ENCODE measurements around the gene GSAP.

GSAP gene

GRCh38 chr7:77409005-77409738, 7.0 kb downstream of the GSAP start:
- no peak for DNase-seq

DNA sequence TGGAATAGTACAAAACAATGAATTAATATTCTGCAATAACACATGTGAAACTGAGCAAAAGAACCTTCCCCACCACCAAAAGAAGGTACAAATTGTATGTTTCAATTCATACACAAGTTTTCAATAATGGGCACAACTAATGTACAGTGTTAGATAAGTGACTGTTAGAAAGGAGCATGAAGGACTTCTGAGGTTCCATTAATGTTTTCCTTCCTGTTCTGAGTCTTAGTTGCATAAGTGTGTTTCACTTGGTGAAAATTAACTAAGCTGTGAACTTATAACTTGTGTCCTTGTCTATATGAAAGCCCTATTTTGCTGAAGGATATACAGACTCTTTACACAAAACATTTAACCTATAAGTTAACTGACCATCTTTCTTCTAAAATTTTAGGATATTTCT, 8.2 kb downstream of the GSAP start:
- DNase-seq = no peak

DNA sequence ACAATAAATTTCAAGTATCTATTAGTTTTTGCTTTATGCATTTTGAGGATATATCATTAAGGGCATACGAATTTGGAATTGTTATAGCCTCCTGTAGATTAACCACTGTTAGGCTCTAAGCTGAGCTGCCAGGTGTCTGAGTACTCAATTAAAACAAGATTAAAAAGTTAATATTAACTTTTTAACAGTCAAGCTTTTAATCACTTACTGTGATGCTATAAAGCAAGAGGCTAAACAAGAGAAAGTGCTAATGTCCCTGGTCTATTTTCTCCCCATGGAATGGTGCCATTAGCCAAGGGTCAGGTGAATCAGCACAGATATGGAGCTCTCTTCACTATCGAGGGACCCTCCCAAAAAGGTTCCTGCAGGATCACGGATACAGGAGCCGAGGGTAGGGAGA, 9.7 kb downstream of the GSAP start:
- DNase-seq = no peak

- no peak for DNase-seq
Measured at GRCh38 chr7:77404641-77405040, 11.5 kb downstream of the GSAP start.

GRCh38 chr7:77403957-77404356, 12.2 kb downstream of the GSAP start:
- no peak for DNase-seq

DNA sequence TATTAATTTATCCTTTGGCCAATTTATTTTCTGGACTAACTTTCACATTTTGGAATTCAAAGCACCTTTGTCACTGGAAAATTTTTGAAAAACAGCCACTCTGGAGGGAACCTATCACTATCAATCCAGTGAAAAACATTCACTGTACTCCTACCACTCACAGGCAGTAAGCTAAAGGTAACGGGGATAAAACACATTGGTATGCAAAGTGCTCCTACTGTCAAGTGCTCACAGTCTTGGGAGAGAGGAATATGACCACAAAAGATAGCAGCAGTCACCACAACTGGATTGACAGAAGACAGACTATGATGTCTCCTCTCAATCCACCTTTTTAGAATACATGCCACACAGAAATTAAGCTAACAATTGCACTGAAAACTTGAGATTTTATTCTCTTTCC, 13.3 kb downstream of the GSAP start:
- no peak for DNase-seq

GRCh38 chr7:77401002-77401401, 15.1 kb downstream of the GSAP start:
- DNase-seq = no peak

- no peak for DNase-seq
Measured at GRCh38 chr7:77399816-77400215, 16.3 kb downstream of the GSAP start.

DNA sequence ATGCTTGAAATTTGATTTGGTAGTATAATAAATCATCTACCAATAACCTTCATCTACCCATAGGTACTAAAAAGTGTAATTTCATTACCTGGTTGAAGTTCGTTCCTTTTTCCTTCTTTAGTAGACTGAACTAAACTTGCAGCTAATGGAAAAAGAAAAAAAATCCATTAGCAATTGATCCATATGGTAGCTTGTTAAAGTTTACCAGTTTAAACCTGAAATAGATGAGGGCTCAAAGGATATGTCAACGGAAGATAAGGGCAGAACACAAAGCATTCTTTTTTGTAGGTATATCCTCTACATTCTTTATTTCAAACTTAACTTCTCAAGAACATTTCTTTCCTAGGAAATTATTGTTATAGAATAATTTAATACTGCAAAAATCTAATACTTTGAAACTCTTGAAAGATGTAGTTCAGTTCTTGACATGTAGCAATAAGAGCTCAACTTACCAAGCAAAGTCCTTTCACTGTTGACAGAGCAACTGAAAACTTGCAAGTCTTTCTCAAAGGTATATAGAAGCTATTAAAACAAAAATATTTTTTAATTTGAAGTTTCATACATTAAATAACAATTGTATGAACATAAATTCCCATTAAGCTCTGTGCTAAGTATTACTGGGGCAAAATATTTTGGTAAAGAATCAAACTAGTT, 19.1 kb downstream of the GSAP start:
- DNase-seq = no peak

DNA sequence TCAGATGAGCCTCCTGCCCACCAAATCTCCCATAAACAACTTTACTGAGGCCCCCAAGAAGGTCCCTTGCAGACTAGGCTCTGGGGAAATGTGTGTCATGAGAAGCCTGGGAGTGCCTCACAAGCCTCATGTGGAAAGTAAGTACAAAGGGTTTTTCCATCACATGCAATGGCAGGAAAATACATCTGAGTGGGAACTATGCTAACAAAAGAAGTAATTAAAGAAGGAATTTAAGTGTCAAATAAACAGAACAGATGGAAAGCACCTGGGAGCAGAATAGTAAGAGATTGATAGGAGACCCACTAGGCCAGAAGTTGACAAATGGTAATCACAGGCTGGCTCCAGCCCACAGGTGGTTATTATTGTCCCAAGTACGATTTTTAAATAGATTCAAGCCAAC, 20.5 kb downstream of the GSAP start:
- no peak for DNase-seq

- no peak for DNase-seq
Measured at GRCh38 chr7:77393954-77394353, 22.2 kb downstream of the GSAP start.

DNA sequence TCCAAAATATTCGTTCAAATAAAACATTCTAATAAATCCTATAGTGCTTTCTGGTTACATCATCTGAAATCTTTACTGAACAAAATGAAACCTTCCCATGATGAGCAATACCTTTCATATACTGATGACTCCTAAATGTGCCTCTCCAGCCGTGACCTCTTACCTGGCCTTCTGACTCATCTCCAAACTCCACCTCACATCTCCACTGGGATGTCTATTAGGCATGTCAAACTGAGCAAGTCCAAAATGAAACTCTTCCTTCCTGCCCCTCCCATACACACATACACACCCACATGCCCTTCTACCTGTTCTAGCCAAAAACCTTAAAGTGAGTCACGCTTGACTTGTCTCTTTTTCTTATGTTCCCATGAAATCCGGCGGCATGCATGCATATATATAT, 22.9 kb downstream of the GSAP start:
- no peak for DNase-seq

DNA sequence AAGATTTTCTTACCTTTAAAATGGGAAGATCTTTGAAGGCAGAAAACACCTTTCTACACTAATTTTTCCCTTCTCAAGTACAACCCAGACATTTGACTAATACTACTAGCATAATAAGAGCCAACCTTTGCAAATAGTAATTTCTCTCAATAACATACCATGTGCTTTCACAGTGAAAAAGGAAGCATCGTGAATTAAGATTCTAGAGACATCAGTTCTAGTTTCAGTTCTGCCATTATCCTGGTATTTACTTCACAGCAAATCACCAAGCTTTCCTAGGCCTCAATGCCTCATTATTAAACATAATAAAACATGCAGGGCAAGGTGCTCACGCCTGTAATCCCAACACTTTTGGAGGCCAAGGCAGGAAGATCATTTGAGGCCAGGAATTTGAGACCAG, 24.9 kb downstream of the GSAP start:
- DNase-seq = no peak

- no peak for DNase-seq
Measured at GRCh38 chr7:77388055-77388641, 28.0 kb downstream of the GSAP start.

DNA sequence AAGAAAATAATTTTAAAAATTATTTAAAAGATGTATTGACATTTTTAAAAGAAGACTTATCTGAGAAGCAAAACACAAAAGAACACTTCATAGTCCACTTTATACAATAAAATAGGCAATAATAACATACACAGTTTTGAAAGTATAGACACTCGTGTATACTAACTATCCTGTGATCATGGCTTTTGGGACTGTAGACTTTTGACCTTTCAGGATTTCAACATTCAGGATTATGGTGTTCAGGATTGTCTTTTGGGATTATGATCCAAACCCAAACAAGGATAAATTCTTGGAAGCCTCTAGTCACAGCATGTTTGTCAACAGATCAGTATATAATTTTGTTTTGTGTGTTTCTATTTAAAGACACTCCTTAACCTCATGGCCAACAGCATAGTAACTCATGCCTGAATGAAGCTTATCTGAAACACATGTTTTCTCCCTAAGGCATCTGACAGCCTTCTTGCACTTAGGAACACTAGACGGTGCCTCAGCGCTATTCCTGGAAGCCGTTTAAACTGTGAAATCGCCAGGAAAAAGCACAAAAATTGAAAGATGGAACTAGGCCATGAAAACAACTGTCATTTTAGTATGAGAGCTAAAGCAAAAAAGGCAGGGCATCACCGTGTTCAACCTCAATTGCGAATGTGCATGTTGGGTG, 29.9 kb downstream of the GSAP start:
- DNase-seq = no peak

DNA sequence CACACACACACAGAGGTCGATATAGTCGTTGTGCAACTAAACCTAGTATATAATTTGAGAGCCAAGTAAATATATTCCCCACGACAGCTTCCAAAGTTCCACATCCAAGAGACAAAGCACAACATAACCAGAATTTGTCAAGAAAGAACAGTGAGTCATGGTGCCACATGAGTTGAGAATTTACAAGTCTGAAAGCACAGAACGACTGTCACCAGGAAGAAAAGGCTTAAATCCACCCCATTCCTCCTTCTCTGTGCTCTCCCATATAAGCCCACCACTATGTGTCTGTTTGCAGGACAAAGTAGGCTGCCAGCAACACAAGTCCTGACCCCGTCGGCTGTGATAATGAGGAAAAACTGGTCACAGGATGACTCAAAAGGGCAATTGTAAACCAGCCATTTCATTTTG, 32.8 kb downstream of the GSAP start:
- DNase-seq = no peak

DNA sequence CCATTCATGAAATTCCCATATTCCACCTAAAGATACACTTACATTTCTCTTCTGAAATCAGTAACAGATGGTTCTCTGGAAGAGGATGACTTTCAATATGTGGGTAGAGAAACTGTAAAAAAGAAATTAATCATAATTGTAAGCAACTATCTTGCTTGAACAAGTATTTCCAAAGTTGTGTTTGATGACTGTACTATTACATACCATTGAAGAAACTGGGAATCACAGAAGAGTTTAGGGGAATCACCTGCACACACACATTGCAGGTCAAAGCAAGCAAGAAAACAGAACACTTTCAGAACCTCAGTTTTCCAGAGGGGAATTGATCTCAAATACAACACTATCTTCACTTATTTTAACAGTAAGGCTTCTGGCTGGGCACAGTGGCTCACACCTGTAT, 33.6 kb downstream of the GSAP start:
- DNase-seq = no peak

DNA sequence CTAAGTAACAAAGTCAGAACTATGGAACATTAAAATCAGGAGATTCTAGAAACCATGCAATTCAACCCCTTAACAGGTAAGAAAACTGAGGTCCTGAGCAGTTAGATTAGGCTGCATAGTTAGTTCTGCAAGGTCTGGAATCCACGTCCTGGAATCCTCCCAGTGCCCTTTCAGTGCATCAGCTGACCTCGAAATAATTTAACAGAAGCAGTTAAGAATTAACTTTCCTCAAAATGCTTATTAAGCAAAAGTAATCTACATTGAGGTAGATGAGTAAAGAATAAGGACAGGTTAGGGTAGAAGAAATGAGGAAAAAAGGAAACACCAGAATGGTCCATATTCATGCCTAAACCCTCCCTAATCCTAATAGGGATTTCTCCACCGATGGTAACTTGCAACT, 37.6 kb downstream of the GSAP start:
- DNase-seq = no peak

GRCh38 chr7:77370606-77371005, 45.5 kb downstream of the GSAP start:
- no peak for DNase-seq

DNA sequence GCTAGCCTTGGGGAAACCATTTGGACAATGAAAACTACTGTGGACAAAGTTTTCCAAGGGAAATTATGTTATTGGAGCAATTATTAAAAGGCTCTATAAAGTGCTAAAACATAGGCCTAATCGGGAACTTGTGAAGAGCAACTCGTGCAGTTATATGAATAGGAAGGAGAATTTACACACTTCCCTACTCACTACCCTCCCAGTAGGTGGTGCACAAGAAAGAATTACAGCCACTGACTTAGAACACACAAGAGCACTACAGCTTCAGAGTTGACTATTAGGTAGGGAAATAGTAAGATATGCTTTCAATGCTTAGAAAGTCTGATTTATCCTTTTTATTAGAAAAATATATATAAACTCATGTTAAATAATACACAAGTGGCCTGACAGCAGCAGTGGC, 47.2 kb downstream of the GSAP start:
- DNase-seq = no peak

- DNase-seq = no peak
Measured at GRCh38 chr7:77367976-77368375, 48.2 kb downstream of the GSAP start.

- no peak for DNase-seq
Measured at GRCh38 chr7:77362905-77363304, 53.2 kb downstream of the GSAP start.

DNA sequence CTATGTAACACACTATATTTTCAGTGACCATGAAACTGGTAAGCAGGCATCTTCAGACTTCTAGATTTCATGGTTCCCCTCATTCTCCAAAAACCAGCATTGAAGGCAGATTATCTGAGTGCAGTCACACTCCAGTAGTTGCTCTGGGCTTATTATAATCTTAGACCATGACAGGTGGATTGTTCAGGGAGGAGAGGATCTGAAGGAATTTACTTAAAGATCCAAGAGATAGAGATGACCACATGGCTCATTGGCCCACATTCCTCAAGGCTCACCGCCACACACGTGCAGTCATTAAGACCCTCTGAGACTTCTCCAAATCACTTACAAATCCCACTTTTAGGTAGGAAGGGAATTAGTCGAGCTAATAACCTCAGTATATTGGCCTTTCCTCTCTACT, 55.2 kb downstream of the GSAP start:
- DNase-seq = no peak

Data from nucleus accumbens (tissue), 56 donors.